GM19043 (cell line): Measurements from ENCODE around the gene SEMA5A.
"Not testable (repeated sequence)": the region's sequence is repeated elsewhere in the genome, so short reads cannot be mapped to it uniquely, and the experiment has no call there.

Source experiments
- ATAC-seq: cut with Tn5 transposase; IDR thresholded peaks from one replicate; pipeline ENCODE4 v1.9.1; 2021; ENCODE audit warnings: low read depth; ENCODE audit not compliant: unreplicated experiment

The SEMA5A gene

DNA sequence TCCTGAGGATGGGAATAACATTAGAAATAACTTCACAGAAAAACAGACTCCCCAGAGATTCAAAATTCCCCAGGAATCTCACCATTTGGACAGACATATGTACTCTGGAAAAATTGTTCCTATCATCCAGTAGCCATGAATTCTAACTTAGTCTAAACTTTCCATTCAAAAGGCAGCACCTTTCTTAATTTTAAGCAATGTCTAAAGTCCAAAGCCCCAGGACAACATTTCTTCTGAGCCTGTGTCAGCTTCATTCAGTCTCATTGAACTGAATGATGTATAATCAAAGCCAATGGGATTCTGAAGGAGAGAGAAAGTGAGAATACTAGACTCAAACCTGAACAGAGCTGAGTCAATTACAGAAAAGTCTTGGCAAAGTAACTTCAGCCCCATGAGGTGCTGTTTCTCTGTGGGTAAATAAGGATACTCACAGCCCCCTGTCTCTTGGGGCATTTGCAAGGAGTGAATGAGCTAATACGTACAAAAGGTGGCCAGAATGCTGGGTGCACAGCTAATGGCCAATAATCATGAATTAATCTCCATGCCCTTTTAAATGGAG, 140.6 kb downstream of the SEMA5A start:
- no peak for ATAC-seq

DNA sequence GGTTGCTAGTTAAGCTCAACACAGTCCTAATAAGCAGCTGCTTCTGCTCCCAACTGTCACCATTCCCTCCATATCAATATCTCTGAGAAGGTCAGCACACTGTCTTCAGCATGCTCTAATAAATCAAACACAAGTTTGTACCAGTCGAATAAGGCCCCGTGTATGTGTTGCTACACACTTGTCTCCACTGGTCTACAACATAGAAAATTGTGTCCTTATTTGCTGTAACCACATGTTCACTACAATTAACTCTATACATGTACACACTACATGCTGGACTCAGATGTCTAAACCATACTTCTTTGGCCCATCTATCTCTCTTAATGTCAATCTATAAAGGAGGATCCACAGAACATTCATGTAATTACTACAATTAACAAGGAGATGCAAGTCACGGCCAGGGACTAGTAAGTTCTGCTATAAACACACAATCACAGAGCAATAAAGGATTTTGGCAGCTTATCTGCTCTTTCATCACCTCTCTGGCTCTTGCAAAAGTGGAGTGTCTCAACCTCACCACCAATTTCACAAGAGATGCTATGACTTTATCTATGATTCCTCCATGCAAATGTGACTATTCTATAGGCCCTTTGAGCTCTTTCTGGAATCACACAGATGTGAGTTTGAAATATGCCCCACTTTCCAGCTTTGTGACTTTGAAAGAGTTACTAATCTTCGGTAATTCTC, 143.9 kb downstream of the SEMA5A start:
- no peak for ATAC-seq

DNA sequence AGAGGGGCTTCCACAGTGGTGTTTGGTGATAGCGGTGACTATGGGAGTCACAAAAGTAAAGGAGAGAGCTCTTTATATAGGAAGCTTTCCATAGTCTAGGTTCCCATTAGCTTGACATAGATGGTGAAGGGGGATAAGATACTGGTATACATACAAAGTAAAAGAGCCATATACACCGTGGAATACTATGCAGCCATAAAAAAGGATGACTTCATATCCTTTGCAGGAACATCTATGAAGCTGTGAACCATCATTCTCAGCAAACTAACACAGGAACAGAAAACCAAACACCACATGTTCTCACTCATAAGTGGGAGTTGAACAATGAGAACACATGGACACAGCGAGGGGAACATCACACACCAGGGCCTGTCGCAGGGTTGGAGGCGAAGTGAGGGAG, 146.1 kb downstream of the SEMA5A start:
- ATAC-seq: not testable (repeated sequence)

DNA sequence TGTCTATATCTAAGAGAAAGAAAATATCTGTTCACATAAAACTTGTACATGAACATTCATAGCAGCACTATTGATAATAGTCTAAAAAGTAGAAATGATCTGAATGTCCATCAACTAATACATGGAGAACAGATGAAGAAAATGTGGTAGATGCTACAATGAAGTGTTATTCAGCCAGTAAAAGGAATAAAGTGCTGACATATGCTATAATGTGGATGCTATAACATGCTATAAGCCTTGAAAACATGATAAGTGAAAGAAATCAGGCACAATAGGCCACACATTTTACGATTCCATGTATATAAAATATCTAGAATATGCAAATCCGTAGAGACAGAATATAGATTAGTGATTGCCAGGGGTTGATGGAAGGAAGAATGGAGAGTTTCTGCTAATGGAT, 146.8 kb downstream of the SEMA5A start:
- no peak for ATAC-seq

DNA sequence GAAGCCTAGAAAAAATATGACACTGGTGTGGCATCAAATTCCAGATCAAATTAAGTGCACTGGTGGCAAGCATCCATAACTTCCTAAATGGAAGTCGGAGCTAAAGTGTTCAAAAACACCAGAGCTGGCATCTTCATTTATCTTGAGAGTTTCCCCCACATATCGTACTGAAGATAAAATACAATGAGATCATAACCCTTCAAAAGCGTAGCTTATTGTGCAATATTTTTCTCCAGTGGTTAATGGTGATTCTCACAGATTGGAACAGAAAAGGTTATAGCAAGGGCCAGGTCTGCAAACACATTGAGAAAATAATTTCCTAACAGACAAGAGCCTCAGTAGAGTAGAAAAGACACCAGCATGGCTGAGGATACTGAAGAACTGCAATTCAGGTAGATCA, 147.6 kb downstream of the SEMA5A start:
- no peak for ATAC-seq

DNA sequence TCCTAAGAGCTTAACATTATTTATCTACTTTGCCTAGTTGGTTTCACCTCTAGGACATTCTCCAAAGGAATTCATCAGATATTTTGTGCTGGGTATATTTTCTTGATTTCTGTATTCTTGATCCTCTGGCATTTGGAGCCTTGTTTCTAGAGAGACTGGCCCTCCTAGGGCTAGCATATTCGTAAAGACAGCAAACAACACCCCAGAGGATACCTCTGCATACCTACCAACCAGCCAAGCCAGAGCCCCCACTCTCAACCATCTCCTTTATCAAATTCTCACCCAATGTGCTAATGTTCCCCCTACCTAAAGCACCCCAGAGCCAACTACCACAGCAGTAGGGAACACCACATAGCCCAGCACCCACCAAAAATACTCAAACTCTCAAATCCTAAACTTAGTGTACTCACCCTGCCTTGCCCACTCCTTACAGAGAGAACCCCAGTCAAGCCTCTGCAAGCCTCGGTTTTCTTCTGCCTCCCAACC, 149.5 kb downstream of the SEMA5A start:
- no peak for ATAC-seq

DNA sequence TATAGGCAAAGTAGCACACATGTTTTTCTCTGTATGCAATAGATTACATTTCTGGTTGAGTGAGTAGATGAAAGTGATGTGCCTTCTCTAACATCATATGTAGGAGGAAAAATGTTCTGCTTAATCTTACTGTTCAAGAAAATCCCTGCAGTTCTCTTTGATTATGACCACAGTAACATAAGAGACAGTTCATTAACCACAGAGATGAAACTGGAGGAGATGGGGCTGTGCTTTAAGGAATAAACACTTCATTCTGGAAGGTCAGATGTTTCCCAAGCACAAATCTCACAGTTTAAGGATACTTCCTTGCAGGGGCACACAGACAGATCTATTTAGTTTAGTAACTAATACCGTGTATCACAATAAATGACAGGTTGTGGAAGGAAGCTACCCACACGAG, 150.2 kb downstream of the SEMA5A start:
- ATAC-seq: no peak

DNA sequence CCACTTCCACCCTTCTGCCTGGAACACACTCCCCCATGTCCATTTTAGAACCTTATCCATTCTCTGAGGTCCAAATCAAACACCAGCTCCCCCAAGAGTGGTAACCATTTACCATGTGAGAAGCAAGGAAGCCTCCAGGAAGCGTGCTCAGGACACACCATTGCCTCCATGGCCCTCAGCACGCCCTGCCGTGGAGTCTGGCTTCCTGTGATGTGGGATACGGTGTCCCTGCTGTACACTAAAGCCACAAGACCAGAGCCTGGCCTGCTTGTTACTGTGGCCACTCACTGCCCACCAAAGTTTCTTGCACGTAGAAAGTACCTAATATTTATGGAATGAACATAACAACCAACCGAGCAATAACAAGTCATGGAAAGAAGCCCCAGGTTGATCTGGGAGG, 151.7 kb downstream of the SEMA5A start:
- no peak for ATAC-seq

DNA sequence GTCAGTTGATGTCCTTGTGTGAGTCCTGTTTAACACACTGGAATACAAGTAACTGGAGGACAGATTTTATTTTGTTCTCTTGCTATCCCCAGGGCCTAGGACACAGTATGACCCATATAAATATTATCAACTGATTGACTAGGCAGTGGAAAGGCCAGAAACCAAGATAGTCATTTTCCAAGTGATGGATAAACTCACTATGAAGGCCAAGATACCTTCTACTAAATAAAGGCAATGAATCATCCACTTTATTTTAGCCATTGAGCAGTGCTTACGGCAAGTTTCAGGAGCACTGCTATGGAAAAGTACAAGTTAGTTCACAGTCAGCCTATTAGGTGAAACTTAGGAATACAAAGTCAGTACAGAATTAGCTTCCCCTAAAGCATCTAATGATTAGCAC, 153.2 kb downstream of the SEMA5A start:
- ATAC-seq: no peak

DNA sequence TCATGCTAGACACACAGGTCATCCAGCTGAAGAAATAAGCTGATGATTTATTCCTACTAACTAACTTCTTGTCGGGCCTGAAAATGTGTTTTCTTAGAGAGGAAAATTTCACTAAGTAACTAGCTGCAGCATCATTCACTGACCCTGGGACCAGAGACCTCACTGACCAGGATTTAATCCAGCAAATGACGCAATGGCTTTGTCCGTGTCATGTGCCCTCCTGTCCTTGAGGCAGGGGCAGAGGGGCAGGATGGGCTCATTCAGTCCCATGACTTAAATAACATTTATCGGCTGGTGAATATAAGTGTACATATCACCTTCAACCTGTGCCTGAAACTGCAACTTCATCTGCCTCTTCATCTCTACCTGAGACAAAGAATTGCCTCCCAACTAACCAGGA, 154.8 kb downstream of the SEMA5A start:
- ATAC-seq: no peak

DNA sequence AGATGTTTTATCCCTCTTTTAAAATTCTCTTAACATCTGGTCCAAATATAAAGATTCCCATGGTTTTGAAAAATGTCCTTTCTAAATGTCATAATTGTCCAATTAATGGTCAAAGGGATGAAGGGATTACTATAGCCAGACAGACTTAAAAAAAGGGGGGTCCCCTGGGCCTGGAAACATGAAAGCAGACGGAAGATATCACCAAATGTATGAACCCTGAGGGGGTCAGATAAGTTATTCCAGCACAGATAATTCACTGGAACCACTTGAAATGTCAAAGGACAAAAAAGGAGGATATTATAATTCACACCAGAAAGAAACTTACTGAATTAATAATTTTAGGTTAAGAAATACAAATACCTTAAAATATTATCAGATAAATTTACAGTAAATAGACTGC, 155.8 kb downstream of the SEMA5A start:
- ATAC-seq: no peak

DNA sequence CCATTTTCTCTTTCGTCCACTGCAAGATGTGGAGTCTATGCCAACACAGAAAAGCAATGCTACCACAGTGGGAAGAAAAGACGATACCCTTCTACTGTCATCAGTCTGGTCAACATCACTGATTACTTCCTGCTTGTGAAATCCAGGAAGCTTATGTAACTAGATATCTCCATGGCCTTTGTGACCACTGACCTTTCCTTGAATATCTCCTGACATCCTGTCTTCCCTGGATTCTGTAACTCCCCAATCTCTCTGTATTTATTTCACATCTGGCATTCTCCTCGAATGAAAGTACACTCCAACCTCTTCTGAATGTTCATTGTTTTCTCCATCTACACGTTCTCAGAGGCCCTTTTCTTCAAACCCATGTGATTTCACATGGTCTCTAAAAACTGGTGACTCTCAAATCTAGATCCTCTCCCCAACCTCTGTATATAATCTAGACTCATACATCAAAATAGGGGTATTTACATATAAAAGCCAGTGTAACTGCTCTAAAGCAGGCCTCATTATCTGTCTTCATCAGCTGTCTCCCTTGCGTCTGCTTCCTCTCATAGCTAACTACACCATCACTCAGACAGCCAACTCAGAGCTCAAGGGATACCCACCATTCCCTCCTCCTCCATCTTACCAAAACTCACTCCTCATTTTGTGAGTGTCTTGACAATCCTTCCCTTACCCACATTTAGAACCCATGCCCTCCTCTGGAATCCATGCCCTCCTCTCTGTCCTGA, 156.8 kb downstream of the SEMA5A start:
- ATAC-seq: no peak

DNA sequence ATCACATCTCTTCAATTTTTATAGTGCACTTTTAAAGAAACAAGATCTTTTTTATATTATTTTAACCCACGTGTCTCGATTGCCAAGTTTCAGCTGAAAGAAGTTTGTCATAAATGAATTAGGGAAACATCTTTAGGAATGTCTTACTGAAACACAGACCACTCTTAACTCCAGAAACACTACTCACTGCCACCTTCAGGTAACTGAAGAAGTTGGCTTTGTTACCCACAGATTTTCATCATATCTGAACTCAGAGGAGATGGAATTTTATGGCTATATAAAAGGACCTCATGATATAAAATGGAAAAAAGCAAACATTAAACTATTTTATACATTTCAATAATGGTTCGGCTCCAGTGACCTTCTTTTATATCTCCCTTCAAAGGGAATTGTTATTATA, 158.0 kb downstream of the SEMA5A start:
- no peak for ATAC-seq

DNA sequence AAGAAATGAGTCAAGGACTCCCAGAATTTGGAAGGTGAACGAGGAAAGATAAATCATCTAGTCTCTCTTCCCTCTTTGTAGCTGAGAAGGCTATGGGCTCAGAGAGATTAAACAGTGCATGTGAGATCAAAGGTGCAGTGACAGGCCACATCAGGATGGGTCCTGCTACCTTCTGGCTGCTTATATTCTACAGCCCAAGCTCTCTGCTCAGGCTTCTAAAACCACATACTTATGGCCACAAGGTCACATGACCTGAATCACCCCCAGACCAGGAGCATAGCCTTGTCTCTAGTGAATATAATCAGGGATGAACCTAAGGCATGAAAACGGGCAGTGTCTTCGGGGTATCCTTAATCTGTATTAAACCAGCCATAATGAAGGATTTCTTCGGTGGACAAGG, 158.9 kb downstream of the SEMA5A start:
- ATAC-seq: no peak

DNA sequence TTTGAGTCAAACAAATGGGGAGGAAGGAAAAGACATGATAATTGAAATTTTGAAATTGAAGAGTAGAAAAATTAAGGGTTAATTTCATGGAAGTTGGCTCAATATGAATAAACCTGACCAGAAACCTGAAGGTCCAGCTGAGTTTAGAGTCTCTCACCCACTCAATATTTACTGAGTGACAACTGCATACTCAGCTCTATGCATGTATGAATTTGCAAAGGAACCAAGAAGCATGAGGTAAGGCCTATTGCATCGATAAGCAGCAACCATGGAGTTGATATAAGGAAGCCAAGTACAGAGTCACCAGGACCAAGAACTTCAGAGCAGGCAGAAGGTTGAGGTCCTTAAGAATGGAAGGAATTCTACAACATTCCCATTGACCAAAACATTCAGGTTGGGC, 163.4 kb downstream of the SEMA5A start:
- no peak for ATAC-seq

DNA sequence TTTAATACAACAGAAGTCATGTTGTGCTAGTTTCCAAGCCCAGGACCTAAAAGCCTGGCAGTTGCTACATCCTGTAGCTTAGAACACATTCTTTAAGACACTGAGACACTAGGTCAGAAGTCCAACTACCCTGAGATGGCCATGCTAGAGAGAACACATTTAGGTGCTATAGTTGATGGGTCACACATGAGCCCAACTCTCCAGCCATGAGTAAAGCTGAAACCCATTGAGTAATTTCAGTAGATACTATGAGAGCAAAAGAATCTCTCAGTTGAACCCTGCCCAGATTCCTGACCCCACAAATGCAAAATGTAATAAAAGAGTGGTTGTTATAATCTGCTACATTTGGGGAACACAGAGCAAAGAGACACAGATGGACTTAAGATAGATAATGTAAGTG, 164.4 kb downstream of the SEMA5A start:
- ATAC-seq: peak; percentile 59

DNA sequence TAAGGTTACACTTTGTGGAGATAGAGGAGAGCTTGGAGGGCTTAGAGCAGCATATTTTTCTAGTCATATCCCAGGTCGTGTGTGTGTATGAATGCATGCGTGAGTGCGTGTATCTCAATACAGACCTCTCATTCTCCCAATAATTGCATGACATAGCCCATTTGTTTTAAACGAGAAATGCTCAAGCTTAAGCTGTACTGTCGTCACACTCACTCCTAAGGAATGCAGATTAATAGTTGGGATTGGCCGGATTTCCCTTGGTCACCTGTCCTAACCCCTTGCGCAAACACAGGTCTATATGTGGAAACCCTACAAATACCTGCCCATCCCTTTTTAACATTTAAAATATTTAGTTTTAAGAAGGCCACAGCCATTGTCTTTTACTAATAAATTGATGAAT, 165.8 kb downstream of the SEMA5A start:
- no peak for ATAC-seq

DNA sequence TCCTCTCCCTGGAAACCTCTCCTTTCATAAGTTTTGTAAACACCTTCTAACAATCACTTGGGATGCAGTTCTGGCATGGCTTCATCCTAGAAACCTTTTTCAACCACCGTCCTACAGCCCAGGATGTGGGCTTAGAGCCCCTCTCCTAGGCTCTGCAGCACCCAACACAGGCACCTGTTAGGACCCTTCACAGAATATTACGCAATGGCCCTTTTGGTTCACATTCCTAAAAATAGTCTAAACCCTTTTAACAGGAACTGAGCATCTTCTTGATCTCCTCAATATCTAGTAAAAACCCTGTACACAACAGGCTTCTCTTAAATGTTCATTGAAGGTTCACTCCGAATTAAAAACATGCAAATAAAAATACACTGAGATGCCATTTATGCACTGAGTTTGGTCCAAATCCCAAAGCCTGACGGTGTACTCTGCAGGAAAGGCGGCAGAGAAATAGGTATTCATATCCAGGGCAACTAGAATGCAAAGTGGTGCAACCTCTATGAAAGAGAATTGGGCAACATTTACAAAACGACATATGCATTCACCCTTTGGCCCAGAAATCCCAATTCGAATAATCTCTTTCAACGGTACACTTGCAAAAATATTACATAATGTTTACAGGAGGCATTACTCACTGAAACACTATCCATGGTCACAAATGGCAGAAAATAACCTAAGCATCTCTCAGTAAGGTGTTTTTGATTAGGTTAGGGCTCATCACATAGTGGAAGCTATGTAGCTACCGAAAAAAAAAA, 169.3 kb downstream of the SEMA5A start:
- ATAC-seq: no peak

DNA sequence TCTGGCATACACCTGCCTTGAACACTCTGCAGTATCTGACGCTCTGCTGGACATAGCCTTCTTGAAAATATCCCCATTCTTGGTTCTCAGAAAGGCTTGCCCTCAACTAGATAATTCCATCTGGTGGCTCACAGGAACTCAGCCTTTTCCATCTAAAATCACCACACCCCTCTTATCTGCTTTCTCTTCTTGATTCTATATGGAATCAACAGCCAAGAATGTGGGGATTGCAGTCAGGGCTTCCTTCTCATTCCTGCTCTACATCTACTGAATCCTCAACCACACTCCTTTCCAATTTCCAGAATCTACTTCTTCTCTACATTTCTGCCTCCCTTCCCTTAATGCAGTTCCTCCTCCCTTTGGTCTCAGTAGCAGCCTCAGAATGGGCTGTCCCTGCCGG, 170.1 kb downstream of the SEMA5A start:
- no peak for ATAC-seq

DNA sequence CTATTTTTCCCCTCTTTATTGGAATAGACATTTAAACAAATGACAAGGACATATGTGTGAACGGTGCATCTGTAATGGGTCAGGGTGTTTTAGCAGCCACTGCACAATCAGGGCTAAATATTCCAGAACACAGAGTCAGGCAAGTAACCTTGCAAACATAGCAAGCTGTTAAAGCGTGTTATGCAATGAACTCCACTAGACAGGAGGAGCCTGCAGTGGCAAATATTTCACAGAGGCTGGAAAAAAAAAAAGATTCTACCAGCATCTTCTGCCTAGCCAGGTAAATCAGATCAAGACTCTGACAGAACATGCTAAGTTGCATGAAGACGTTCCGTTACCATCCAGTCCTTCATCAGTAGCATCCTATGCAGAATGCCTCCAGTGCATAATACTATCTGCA, 171.8 kb downstream of the SEMA5A start:
- ATAC-seq: no peak

DNA sequence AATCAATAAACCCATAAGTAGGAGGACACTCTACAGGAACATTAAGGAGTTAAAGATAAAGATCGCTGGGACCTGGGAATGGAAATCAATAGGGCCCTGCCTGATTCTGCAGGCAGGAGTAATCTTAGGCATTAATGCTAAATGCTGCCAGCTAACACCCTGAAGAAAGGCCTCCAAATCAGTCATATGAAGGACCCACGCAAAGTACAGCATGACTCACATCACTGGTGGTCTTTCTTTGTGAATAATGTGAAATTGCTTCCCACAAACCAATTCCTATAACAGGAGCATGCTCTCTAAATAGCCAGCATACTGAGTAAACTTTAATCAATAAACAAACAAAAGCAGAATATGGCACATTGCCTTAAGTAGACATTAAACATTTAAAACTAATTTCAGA, 172.3 kb downstream of the SEMA5A start:
- ATAC-seq: no peak
